Measurements from ENCODE around the gene RPH3AL.

The RPH3AL gene

GRCh38 chr17:300881-301280, 51.7 kb downstream of the RPH3AL start:
- no peak for DNase-seq
- no peak for ATAC-seq

- no peak for ATAC-seq
- no peak for DNase-seq
Measured at GRCh38 chr17:299546-299945, 53.1 kb downstream of the RPH3AL start.

GRCh38 chr17:298791-299450, 53.7 kb downstream of the RPH3AL start:
- ATAC-seq: no peak
- DNase-seq: no peak

GRCh38 chr17:297758-298157, 54.8 kb downstream of the RPH3AL start:
- DNase-seq: no peak
- no peak for ATAC-seq

- no peak for DNase-seq
- ATAC-seq: no peak
Measured at GRCh38 chr17:296906-297690, 55.5 kb downstream of the RPH3AL start.

- no peak for ATAC-seq
- no peak for DNase-seq
Measured at GRCh38 chr17:296379-296778, 56.2 kb downstream of the RPH3AL start.

- DNase-seq: no peak
- ATAC-seq: peak; percentile 23
Measured at GRCh38 chr17:292531-293382, 59.9 kb downstream of the RPH3AL start.

- DNase-seq (no peak), ATAC-seq (no peak)
Measured at GRCh38 chr17:292016-292415, 60.6 kb downstream of the RPH3AL start.

GRCh38 chr17:291587-291986, 61.0 kb downstream of the RPH3AL start:
- no peak for ATAC-seq

GRCh38 chr17:290626-291025, 62.0 kb downstream of the RPH3AL start:
- no peak for ATAC-seq

More at GRCh38 chr17:291587-291986, 61.0 kb downstream of the RPH3AL start:
- no peak for DNase-seq

GRCh38 chr17:290121-290521, 62.5 kb downstream of the RPH3AL start:
- no peak for DNase-seq
- no peak for ATAC-seq

More at GRCh38 chr17:290626-291025, 62.0 kb downstream of the RPH3AL start:
- no peak for DNase-seq

GRCh38 chr17:289409-289808, 63.2 kb downstream of the RPH3AL start:
- DNase-seq: no peak
- no peak for ATAC-seq

GRCh38 chr17:288802-289356, 63.7 kb downstream of the RPH3AL start:
- no peak for DNase-seq

GRCh38 chr17:286571-286970, 66.0 kb downstream of the RPH3AL start:
- no peak for ATAC-seq
- DNase-seq: no peak

More at GRCh38 chr17:288802-289356, 63.7 kb downstream of the RPH3AL start:
- no peak for ATAC-seq

GRCh38 chr17:285751-286422, 66.7 kb downstream of the RPH3AL start:
- no peak for DNase-seq
- ATAC-seq: no peak

GRCh38 chr17:284676-285355, 67.8 kb downstream of the RPH3AL start:
- ATAC-seq (no peak), DNase-seq (no peak)

- ATAC-seq (no peak), DNase-seq (no peak)
Measured at GRCh38 chr17:283911-284675, 68.5 kb downstream of the RPH3AL start.

- DNase-seq: no peak
Measured at GRCh38 chr17:282912-283882, 69.4 kb downstream of the RPH3AL start.

More at GRCh38 chr17:282912-283882, 69.4 kb downstream of the RPH3AL start:
- no peak for ATAC-seq
